CD4-positive, alpha-beta T cell treated with Interleukin-4 for 1 hour (primary cell): ENCODE data around the gene PNLIPRP3.
A peak's percentile ranks its signal among the peaks of the same experiment; 100 is the strongest.

Source experiments
- DNase-seq, 2 donors: peaks; one replicate each; pipeline ENCODE4 v3.0.0-alpha.2; 2020 to 2022

PNLIPRP3 gene

DNA sequence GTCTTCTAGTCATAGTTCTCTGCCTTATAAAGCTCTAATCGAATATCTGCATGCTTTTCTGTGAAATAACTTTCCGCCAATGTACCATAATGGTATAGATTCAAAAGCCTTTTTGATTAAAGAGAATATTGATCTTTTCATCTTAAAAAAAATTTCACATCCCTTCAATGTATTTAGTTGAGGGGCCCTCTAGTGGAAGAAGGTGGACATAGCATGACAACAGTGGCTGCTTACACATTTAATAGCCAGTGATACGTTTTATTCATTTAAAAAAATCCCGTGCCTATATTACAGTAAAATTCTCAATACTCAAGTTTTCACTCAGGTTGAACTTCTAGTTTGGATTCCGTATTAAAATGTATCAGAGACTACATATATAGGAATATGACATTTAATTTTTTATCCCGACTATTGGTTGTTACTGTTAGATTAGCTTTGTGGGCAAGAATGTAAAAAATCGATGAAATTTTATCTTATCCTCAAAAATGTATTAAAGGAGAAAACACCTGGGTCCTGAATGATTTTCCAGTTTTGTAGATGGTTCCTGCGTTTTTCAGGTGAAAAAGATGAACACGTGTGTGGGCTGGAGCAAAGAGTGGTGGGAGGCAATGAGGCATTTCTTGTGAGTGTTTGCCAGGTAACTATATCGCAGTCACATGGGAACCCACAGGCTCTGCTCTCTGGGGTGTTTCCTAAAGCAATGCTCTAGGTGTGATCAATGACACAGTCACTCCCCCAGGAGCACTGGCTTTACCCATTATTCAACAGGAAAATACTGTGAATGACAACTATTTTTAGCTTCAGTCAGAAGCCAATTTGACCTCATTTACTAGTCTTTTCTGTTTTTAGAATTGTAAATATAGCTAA, 94.0 kb downstream of the PNLIPRP3 start:
- peak in 1 of 2 donors; percentile 19 for DNase-seq

DNA sequence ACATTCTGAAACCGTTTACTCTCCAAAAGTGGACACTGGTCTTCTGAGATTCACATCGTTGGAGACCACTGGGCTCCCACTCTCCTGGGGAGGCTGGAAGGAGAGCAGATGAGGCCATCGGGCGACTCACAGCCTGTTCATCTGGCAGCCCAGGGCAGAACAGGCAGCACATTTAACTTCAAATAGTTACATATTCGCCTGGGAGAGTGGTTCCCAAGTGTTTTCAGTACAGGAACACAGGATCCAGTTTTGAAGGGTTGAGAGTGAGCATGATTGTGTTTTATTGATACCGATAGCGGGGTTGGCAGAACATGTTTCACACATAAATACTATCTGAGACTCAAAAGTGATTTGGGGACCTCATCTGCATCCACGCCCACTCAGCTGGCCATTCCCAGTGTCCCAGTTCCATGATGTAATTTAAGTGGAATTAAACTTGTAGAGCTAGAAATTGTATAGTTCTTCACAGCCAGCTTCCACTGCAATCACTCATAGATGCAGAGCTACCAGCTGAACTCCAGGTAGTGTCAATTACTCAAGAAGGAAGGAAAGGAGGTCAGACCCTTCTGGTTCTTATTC, 95.2 kb downstream of the PNLIPRP3 start:
- no peak for DNase-seq

DNA sequence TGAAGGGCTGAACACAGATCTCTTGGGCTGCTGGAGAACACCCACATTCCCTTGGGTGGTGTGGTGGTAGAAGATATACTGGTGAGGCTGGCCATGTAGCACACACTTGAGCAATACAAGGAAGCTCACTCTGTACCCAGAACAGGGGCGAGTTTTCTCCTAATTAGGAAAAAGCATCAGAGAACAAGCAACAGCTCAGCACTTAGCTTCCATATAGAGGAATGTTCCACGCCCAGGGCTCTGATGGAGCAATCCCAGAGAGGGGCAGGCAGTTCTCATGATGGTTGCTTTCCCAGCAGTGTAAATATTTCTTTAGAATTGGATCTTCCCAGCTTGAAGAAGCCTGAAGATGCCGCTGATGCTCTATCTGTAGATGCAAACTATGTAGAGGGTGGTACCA, 97.1 kb downstream of the PNLIPRP3 start:
- DNase-seq = no peak

DNA sequence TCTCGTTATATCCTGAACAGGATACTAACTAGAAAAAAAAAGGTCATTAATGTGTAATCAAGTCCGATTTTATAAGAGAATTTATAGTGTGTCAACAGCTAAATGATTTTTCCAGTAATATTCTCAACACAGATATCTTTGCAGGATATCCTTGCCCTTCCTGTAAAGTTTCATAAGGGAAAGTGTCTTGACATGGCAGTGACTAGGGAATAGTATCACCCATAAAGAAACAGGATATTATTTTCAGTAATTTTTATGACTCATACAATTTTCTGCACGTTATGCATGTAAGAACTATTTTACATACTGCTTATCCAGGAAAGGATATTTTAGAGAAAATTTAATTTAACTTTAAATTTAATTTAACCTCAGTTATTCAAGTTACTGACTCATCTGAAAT, 98.6 kb downstream of the PNLIPRP3 start:
- DNase-seq = no peak
